ENCODE measurements around the gene PIK3CG. TPM values are rescaled to one million over a fixed set of nuclear protein-coding genes. Genes with fewer than 3 reads are reported as not detected.
A peak's percentile ranks its signal among the peaks of the same experiment; 100 is the strongest.

The PIK3CG gene
- total RNA-seq (1 to 10 TPM; 3.9 to 6.4 (median 4.4) TPM), polyA plus RNA-seq (1 to 10 TPM in 2 of 3 donors, under 1 TPM in 1; 0.92 to 4.2 (median 1.8) TPM)

DNA sequence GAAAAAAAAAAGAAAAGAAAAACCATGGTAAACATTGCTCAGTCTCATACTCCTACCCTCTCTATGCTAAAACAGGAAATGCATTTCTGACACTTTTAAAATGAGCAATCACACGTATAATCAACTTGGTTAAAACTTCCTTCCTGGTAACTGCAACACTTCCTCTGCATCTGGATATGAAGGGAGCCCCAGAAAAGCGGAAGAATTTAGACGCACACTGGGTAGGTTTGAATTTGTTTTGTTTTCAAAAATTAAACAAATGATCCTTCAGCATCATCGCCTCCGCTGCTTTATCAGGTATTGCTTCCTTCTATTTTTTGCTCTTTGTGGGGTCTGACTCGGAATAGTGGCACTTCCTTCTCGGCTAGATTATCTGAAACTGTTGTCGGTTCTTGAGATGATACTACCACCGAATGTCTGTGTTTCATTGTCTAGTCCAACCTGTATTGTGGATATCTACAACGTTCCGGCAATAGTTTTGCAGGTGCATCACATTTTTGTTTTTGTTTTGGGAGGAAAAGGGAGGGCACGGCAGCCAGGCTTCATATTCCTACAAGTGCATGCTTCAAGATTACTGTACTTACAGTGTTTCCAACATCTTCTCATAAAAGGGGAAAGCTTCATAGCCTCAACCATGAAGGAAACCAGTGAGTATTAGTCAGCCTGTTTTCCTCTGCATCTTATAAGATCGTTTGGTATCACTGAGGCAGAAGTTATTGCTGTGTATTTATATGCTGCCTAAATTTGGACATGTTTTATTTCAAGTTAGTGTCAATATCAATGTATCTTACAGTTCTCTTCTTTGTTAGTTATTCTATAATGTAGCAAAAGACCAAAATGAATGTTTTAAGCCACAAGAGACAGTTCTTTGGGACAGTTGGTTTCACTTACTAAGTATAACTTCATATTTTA lies at the start of gene PIK3CG:
PIK3CG (plus strand) TSS at position 153 of the 912 bp plus-strand sequence. CDS start 2,280 bp downstream, outside the sequence.
- Histone ChIP-seq H3K4me3 (peak within 1 kb of the TSS in 3 of 4 donors; percentile 15 to 33 (median 21)), H3K27ac (peak within 1 kb of the TSS; percentile 22 to 44 (median 31)), H3K27me3 (no peaks in the 10 kb centered on the region), H3K9me3 (no peaks in the 10 kb centered on the region), H3K36me3 (no peaks in the 10 kb centered on the region), H3K4me1 (peaks cover 0 to 14% (median 0%) of the 10 kb centered on the region in 4 donors)
- no peak for DNase-seq
- no peak for TF ChIP-seq EP300 (IDR thresholded peaks at IDR 0.05)
- TF ChIP-seq POLR2AphosphoS5 (IDR thresholded peaks at IDR 0.05), result peak in 3 of 4 donors; percentile 19 to 43 (median 41)
- intact Hi-C loops (cut with DNase I), result no loop called here
- 43 to 72% methylated on average over 13 of the region's 13 CpGs for WGBS, 2 donors

GRCh38 chr7:106817098-106817497 lies 48.0 kb upstream of the PIK3CG start:
- Histone ChIP-seq H3K36me3 (no peaks in the 10 kb centered on the region), H3K27me3 (no peaks in the 10 kb centered on the region), H3K9me3 (no peaks in the 10 kb centered on the region), H3K27ac (no peak overlapping the region), H3K4me1 (no peaks in the 10 kb centered on the region), H3K4me3 (no peak overlapping the region)
- intact Hi-C loops (cut with DNase I), result no loop called here
- no peak for DNase-seq
- TF ChIP-seq CTCF (IDR thresholded peaks at IDR 0.05) (no peak), EP300 (IDR thresholded peaks at IDR 0.05) (no peak), POLR2AphosphoS5 (IDR thresholded peaks at IDR 0.05) (no peak), POLR2A (IDR thresholded peaks at IDR 0.05) (no peak)
- 73 to 76% methylated on average over 1 of the region's 1 CpG for WGBS, 2 donors

DNA sequence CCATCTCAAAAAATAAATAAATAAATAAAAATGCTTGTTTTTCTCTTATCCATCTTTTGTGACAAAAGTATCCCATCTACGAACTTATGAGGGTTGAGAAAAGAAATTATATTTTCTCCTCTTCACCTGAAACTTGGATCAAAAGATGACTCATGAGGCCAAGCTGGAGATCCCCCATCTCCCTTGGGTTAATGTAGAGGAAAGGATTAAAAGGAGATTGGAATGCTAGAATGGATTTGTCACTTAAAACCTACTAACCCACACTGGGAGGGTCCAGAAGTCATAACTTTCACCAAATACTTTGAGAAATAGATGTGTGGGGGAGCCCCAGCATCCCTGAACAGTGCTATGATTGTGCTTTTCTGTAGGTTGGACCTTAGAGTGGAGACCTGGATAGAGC lies 46.3 kb upstream of the PIK3CG start:
- no peak overlapping the region for H3K4me3 ChIP-seq
- H3K4me1 ChIP-seq, result no peaks in the 10 kb centered on the region
- no peaks in the 10 kb centered on the region for H3K36me3 ChIP-seq
- WGBS, 2 donors, result 0 to 87% methylated on average over 1 of the region's 1 CpG
- no peak overlapping the region for H3K27ac ChIP-seq
- TF ChIP-seq POLR2A (IDR thresholded peaks at IDR 0.05) (no peak), EP300 (IDR thresholded peaks at IDR 0.05) (no peak), CTCF (IDR thresholded peaks at IDR 0.05) (no peak), POLR2AphosphoS5 (IDR thresholded peaks at IDR 0.05) (no peak)
- no peak for DNase-seq
- no peaks in the 10 kb centered on the region for H3K9me3 ChIP-seq
- H3K27me3 ChIP-seq, result no peaks in the 10 kb centered on the region
- intact Hi-C loops (cut with DNase I), result no loop called here

- intact Hi-C loops (cut with DNase I), result no loop called here
- Histone ChIP-seq H3K36me3 (no peaks in the 10 kb centered on the region), H3K27me3 (no peaks in the 10 kb centered on the region), H3K4me1 (no peaks in the 10 kb centered on the region), H3K4me3 (no peak overlapping the region), H3K27ac (no peak overlapping the region), H3K9me3 (no peaks in the 10 kb centered on the region)
- DNase-seq, result no peak
- TF ChIP-seq EP300 (IDR thresholded peaks at IDR 0.05) (no peak), POLR2A (IDR thresholded peaks at IDR 0.05) (no peak), POLR2AphosphoS5 (IDR thresholded peaks at IDR 0.05) (no peak)
Observed at GRCh38 chr7:106819546-106819945, 45.5 kb upstream of the PIK3CG start.

DNA sequence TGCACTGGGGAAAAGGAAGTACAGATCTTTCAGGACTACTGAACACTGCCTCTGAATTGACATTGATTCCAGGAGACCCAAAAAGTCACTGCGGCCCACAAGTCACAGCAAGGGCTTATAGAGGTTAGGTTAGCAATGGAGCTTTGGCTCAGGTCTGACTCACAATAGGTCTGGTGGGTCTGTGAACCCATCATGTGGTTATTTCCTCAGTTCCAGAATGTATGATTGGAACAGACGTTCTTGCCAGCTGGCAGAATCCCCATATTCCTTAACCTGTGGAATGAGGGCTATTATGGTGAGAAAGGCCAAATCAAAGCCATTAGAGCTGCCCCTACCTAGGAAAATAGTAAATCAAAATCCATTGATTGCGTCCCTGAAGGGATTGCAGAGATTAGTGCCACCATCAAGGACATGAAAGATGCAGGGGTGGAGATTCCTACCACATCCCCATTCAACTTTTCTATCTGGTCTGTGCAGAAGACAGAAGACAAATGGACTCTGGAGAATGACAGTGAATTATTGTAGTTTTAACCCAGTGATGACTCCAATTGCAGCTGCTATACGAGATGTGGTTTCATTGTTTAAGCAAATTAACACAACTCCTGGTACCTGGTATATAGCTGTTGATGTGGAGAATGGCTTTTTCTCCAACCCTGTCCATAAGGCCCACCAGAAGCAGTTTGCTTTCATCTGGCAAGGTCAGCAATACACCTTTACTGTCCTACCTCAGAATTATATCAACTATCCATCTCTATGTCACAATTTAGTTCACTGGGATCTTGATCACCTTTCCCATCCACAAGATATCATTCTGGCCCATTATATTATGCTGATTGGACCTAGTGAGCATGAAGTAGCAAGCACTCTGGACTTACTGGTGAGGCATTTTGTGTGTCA lies 44.5 kb upstream of the PIK3CG start:
- Histone ChIP-seq H3K4me1 (no peaks in the 10 kb centered on the region), H3K27ac (no peak overlapping the region), H3K27me3 (no peaks in the 10 kb centered on the region), H3K4me3 (no peak overlapping the region), H3K36me3 (no peaks in the 10 kb centered on the region), H3K9me3 (no peaks in the 10 kb centered on the region)
- TF ChIP-seq POLR2AphosphoS5 (IDR thresholded peaks at IDR 0.05), result no peak
- no peak for TF ChIP-seq CTCF (IDR thresholded peaks at IDR 0.05)
- no peak for TF ChIP-seq EP300 (IDR thresholded peaks at IDR 0.05)
- no peak for TF ChIP-seq POLR2A (IDR thresholded peaks at IDR 0.05)
- intact Hi-C loops (cut with DNase I), result no loop called here
- WGBS, 2 donors, result 92% methylated on average over 4 of the region's 4 CpGs
- no peak for DNase-seq
